Medulla oblongata (tissue), 1 donor: Measurements from ENCODE around the gene ASB6.
"Not testable (repeated sequence)": the region's sequence is repeated elsewhere in the genome, so short reads cannot be mapped to it uniquely, and the experiment has no call there.

Experiments used
- DNase-seq: peaks from one replicate; pipeline ENCODE4 v3.0.0-alpha.2; 2015; ENCODE audit errors: extremely low spot score

The ASB6 gene

GRCh38 chr9:129606161-129607026 is 35.6 kb downstream of the ASB6 start:
- DNase-seq = no peak

GRCh38 chr9:129604766-129605163 is 37.2 kb downstream of the ASB6 start:
- no peak for DNase-seq

- DNase-seq = no peak
Observed at GRCh38 chr9:129604056-129604765, 37.7 kb downstream of the ASB6 start.

GRCh38 chr9:129602598-129603415 is 39.1 kb downstream of the ASB6 start:
- DNase-seq = no peak

- no peak for DNase-seq
Observed at GRCh38 chr9:129601082-129601674, 40.8 kb downstream of the ASB6 start.

GRCh38 chr9:129598089-129598596 is 43.8 kb downstream of the ASB6 start:
- no peak for DNase-seq

- no peak for DNase-seq
Observed at GRCh38 chr9:129597355-129598088, 44.4 kb downstream of the ASB6 start.

- no peak for DNase-seq
Observed at GRCh38 chr9:129596541-129597331, 45.2 kb downstream of the ASB6 start.

GRCh38 chr9:129595903-129596540 is 45.9 kb downstream of the ASB6 start:
- DNase-seq = no peak

- DNase-seq = no peak
Observed at GRCh38 chr9:129595311-129595741, 46.6 kb downstream of the ASB6 start.

GRCh38 chr9:129594632-129595031 is 47.3 kb downstream of the ASB6 start:
- DNase-seq = no peak

- not testable (repeated sequence) for DNase-seq
Observed at GRCh38 chr9:129592790-129593189, 49.2 kb downstream of the ASB6 start.

- DNase-seq = no peak
Observed at GRCh38 chr9:129591916-129592315, 50.0 kb downstream of the ASB6 start.

GRCh38 chr9:129590466-129590865 is 51.5 kb downstream of the ASB6 start:
- DNase-seq = no peak

GRCh38 chr9:129587487-129588262 is 54.3 kb downstream of the ASB6 start:
- DNase-seq = no peak

- DNase-seq = no peak
Observed at GRCh38 chr9:129586685-129587084, 55.3 kb downstream of the ASB6 start.

- no peak for DNase-seq
Observed at GRCh38 chr9:129586245-129586644, 55.7 kb downstream of the ASB6 start.

GRCh38 chr9:129585352-129585751 is 56.6 kb downstream of the ASB6 start:
- no peak for DNase-seq
